ENCODE data around the gene KIF21B.

- TF ChIP-seq POLR2A (IDR thresholded peaks at IDR 0.05) (no peak), CTCF (IDR thresholded peaks at IDR 0.05) (no peak)
Observed at GRCh38 chr1:201020040-201020591, 3.4 kb downstream of the KIF21B start.

Data from right lobe of liver (tissue), 4 donors.